HG03432 (cell line): ENCODE results near the gene AFF2.

Experiments
- ATAC-seq: cut with Tn5 transposase; IDR thresholded peaks from one replicate; pipeline ENCODE4 v1.9.1; 2021; ENCODE audit warnings: mild to moderate bottlenecking, moderate library complexity; ENCODE audit not compliant: unreplicated experiment

The AFF2 gene

DNA sequence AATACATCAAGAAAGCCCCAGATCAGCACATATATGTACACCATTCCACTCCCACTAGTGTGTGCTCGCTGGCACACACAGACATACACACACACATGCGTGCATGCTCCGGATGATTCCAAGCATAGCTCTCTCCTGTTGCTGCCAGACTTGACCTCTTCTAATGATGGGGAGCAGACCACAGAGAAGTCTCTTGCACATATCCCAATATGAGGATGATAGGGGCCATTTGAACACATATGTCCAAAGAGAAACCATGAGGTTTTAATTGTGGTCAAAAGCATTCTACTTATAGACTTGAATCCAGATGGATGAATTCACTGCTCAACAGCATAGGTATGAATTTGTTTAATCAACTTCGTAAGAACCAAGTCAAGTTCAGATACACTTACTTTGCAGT is 214.9 kb downstream of the AFF2 start:
- no peak for ATAC-seq

DNA sequence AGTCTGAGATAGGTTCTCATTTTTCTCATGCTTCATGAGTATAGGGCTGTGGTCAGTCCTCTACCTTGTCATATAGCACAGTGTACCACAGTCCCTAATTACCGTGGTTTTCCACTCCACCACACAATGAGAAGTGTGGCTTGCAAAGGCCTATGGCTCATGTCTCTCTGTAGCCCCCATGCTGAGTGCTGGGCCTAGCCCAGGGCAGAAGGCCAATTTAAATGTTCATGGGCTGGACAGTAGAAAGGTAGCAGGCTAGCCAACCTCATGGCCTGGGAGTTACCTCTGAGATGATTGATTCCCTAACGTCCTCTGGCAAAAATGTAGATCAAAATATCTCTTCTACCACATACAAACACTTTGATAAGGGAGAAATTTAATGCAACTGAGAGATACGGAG is 222.5 kb downstream of the AFF2 start:
- no peak for ATAC-seq

DNA sequence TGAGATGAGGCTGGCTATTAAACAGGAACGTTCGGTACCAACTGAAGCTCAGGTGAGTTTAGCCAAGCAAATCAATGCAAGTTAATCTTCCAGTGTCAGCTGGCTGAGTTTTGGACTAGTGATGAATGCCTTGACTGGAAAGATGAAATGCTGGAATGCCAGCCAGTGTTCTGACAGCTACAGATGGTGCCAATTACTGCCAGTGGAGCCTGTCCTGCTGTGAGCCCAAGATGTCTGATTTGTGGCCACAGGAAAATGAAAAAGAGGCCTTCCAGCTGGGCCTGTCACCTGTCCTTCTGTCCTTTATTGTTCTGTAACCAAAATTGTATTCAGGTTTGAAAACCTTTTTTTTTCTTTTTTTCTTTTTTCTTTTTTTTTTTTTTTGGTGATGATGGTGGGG is 223.1 kb downstream of the AFF2 start:
- no peak for ATAC-seq

DNA sequence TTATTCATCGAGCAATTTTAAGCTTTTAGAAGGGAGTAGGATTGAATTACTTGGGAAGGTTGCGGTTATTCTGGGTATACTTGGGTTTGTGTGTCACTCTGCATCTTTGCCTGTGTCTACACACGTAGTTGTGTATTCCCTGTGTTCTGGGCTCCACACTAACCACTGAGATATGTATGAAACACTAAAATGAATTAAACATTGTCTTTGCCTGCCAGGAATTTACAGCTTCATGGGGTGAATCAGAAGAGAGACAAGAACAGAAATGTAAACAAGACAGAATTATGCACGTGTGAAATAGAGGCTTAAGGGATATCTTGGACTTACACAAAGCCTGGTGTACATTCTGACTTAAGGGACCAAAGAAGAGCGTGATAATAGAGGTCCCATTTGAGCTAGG is 228.5 kb downstream of the AFF2 start:
- ATAC-seq, result no peak

DNA sequence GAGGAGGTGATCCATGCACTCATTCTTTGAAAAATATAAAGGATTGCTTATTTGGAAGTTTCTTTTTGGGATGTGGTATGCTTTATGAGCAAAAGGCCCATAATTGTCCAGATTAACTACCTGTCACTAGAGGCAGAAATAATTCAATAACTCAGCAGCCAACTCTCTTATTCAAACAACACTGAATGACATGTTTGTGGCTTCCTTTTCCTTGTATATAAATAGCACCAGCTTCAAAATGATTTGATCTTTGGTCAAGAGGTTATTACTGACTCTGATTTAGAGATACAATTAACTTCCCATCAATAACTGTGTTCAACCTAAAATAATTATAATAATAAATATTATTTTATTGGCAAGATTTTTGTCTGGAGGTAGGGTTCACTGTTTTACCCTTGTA is 232.3 kb downstream of the AFF2 start:
- ATAC-seq, result no peak

DNA sequence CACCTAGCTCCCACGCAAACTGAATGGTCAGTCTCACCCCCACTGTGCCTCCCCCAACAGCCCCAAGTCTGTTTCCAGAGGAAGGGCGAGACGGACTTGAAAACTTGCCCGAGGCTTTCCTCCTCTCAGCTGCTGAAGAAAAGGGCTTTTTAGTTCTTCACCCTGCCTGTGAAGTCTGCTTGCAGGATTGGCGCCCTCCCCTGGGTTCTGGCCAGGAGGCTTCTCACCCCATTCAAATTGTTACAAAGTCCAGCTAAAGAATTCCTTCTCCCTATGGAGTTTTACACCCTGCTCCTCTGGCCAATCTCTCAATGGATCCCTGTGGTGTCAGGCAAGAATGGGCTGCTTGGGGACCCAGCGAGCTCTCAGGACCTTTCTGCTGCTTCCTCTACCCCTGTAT is 241.0 kb downstream of the AFF2 start:
- no peak for ATAC-seq

DNA sequence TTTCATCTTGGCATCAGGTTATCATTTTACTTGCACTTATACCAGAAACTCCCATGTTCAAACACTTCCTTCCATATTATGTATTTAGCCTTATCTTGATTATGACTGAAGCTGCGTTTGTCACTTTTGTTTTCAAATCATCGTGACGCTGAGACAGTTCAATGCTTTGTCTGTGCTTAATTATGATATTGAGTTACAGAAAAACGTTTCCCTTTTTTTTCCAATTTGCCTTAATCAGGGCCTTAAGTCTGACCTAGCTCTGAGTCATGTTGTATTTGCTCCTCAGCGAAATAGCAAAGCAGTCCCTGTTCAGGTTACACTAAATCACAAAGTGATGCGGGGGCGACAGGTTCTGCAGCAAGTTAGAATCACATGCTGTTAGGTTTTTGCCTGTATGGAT is 254.7 kb downstream of the AFF2 start:
- ATAC-seq, result no peak

DNA sequence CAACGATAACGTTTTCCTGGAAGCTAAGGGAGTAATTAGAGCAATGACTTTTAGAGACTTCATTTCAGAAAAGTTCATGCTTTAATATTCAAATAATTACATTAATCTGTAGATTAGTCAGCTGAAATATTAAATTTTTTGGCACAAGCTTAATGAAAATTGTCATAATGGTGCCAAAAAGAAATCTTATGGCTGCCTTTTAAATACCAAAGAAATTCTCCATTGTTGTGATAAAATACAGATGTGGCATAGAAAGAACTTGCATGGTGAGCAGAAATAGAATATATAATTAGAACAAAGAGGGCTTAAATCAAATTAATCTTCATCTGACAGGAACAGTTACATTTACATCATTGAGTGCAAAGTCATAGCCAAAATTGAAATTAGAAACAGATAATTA is 263.5 kb downstream of the AFF2 start:
- ATAC-seq, result no peak

DNA sequence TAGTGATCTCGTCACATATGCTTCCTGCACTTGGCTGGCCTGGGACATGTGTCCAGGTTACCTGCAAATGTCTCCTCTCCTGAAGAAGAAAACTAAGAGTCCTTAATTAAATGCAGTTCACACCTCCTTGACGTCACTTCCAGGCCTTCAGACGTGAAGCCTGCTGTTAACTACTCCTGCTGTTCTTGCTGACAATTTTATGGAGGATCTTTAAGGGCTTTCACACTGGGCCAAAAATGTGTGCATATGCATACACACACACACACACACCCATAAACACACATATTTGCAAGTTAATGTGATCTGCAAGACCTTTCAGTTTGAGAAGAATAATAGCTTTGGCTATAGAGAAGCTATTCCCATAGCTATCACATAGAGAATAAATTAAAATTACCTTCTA is 267.9 kb downstream of the AFF2 start:
- no peak for ATAC-seq

DNA sequence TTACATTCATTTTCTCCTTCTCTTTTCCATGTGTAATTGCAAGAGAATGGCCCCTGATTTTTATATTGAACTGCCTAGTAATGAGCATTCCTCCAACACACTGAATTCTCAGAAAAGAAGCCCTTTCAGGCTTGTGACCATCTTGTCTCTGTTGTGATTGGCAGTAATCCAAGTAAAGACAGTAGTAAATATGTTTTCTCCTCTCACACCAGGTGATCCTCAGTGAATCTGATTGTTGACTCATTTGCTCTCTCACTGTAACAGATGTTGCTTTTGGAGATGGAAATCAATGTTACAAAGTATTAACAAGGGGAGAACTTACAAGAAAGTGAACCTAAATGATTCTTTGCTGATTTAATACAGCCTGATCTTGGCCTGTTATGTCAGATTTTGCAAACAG is 271.0 kb downstream of the AFF2 start:
- no peak for ATAC-seq

DNA sequence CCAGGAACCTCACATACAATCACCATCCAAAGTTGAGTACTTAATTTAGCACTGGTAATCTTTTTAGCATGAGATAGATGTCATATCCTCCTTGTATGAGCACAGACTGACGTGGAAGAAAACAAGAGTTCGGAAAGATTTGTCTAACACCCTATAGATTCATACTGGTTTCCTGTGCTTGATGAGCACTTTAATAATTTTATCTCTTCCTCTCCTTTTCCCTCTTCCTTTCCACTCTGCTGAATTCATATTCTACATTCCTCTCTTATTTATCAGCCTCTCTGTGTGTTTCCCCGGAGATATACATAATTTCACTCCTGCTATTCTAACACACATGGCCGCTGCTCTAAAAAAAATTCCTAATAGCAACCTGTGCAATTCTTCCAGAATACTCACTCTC is 273.9 kb downstream of the AFF2 start:
- ATAC-seq, result no peak

DNA sequence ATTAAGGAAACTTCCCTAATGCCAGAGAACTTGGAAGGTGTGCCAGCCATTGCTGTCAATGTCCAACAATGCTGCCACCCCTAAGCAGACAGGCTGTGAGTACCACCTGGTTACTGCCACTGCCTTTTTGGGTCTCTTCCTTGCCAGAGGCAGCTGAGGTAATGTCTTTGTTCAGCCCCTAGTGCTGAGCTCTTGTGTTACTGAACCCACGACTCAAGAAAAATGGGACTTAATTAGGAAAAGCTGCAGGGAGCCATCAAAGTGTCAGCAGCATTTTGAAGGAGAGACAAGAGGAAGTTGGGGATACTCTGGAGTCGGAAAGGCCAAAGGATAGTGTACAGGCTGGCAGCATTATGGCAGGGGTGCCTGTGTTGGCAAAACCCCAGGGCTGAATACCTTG is 283.7 kb downstream of the AFF2 start:
- no peak for ATAC-seq

DNA sequence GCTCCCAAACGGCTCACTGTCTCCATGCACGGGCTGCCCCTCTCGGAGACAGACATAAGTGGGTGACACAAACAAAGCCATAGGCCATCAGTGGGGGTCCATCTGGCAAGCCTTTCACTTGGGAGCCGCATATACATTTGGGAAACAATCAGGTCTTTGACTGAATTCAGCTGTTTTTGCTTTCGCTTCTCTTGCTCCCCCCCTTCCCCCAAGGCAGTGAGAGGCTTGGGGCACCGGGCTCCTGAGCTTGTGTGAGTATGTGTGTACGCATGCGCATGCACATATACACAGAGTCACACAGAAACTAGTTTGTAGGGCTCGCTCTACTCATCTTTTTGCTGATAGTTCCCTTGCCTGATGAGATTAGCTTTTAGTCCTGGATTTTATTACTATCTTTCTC is 284.4 kb downstream of the AFF2 start:
- ATAC-seq, result no peak

DNA sequence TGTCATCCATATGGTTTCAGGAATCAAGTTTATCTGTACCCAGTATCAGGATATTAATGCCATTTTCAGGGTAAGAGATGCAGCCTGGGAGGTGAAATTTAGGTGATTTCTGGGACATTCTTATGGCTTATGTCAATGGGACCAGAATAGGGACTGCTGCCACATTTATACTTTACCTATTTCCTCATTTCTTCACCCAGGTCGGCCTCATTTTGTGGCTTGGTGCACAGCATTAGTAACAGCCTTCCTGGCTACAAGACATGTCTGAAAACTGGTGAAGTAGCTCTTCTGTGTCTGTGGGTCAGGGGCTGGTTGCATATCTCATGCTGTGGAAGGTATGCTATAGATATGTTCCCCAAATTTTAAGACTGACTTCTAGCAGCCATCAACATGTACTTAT is 284.8 kb downstream of the AFF2 start:
- no peak for ATAC-seq

DNA sequence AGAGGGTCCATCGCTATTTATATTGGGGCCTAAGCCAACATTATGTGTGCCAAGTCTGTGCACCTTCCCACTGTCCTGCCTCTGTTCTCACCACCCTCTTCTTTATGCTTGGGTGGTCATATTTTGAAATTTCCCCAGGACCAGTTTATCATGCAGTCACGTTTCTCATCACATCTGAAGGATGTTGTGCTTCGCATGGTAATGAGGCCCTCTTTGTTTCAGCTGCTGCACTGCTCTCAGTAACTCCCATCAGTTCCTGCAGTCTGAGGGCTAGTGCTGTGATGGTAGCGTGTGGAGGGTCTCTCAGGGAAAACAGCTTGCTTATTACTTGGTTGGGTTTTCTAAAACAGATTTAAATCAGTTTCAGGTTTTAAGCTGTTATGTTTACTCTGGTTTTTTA is 288.0 kb downstream of the AFF2 start:
- ATAC-seq, result no peak

DNA sequence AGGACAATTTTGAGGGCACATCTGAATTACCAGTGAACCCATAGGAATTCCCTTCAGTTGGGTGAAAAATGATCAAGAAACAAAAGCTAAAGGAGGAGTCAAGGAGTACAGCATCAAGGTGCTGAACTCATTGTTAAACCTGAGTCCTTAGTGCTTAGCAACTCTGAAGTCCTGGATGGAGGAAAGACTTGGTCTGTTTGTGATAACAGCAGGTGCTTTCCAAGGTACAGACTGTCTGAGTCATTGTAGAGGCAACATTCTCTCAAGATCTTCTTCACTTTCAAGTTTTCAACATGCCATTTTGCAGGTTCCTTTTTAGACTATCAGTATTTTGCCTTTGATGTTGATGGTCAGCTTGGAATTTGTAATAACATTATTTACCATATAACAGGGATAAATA is 293.9 kb downstream of the AFF2 start:
- no peak for ATAC-seq

DNA sequence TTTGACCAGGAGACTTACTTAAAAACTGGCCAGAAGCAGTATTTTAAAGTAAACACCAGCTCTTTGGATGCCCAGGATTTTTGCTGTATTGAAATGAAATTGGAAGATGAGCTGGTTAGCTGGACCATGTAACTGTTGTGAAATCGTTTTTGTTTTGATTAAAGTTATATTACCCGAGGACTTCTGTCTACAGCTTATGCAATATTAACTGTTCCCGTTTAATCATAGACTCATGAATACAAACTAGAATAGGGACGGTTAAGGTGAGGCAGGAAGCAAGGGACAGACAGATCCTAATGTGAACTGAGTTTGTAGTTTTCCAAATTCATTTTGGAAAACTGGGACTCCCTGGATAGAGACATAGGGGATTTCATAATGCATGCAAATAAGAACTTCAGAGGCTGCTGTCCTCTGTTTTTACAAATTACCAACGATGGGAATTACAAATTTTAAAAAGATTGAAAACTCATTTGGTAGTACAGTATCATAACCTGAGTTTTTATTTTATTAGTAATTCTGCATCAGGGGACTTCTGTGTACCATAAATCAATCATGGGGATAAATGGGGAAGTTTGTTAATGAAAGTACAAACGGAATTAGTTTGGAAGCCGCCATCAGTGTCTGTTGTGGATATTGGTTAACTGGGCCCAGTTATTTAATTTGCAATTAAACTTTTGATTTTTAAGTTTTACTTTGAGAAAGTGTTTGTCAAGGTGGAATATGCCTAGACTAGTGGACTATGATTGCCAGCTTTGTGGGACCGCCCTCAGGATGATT is 304.4 kb downstream of the AFF2 start:
- ATAC-seq, result no peak

DNA sequence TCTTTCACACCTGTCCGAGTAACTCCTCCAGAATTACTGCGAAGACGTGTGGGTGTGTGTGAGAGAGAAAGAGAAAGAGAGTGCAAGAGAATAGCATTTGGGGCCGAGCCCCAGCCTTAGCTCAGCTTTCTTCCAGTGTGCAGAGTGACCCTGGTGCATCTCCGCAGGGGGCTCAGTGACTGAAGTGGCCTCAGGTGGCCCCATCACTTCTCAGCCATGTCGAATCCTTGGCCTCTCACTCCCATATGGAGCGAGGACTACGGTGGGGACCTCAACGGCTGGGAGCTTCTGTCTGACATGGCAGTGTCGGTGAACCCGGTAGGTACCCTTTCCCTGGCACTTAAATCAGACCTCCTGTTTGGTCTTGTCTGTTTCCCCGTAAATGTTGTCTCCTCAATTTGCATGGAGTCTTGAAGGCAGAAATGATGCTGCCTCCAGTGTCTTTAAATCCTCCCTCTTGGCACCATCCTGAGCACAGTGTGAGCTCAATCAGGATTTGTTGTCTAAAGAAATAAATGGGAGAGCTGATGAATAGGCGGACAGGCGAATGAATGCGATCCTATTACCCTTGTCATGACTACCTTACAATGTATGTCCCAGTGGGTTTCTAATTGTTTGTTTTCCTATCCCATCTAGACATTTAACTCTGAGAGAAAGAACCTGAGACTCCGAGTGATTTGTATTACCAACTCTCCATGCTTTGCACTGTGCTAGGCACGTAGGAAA is 305.9 kb downstream of the AFF2 start:
- ATAC-seq, result no peak

DNA sequence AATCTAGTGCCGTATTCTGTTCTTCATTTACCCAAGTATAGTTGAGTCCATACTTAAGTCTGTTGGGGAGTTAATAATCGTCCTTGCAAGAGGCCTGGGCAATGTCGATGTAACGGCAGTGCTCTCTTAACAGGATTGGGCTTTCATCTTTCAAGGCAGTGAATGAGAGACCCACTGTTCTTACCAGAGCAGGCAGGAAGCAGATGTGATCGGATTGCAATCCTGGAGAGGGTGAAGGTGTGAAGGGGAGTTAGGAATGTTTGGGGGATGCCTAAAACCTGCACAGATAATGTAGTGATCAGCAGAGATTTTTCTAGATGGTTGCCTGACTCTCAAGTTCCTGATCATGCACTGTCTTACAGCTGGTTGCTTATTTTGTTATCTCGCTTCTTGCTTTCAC is 308.4 kb downstream of the AFF2 start:
- no peak for ATAC-seq

DNA sequence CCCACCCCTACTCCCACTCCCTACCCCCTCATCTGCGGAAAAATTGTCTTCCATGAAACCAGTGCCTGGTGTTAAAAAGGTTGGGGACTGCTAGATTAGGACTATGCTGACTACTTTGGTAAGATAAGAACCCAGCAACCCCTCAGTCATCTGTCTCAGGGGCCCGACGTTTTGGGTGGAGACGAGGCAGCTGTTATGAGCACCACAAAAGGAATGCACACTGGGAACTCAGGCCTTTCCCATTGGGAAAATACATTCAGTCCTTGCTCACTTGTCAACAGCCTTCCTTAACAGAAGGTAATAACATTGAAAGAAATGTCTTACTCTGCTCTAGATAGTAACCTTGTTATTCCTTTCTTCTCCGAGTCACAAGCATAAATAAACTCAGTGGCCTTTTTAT is 310.8 kb downstream of the AFF2 start:
- no peak for ATAC-seq

DNA sequence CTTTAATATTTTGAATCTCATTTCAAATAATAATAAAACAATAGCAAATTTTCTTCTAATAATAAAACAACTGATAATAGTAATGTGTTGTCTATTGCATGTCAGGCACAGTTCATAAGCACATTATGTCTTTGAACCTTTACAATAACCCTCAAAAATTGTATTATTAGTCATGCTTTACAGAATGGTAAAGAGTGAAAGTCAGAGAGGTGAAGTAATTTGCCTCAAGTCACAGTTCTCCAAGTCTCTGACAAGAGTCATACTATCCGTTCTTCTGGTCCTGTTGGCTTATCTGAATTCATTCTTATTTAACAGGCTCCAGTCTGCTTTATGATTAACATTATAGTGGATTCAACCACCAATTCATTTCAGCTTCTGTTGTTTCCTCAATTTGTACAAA is 313.0 kb downstream of the AFF2 start:
- no peak for ATAC-seq

DNA sequence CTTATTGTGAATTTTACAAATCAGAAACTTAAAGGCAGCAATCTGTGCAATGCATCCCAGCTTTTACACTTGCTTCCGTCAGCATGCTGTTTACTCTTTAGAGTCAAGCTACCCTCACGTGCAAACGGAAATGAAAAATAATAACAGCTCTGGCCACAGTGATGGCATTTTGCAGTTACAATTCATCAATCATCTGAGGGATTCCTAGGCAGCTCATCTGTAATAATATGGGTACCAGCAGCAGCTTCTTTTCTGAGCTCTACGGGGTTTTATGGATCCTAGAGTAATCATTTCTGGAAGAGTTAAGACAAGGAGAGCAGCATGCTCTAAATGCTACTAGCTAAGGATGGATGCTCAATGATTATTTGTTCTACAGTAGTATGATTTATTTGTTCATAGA is 313.6 kb downstream of the AFF2 start:
- ATAC-seq, result no peak
